HG03064 (cell line): ENCODE results near the gene WWOX.
"Not testable (repeated sequence)": the region's sequence is repeated elsewhere in the genome, so short reads cannot be mapped to it uniquely, and the experiment has no call there.

Experiments
- ATAC-seq: cut with Tn5 transposase; IDR thresholded peaks from one replicate; pipeline ENCODE4 v1.9.1; 2021; ENCODE audit warnings: low read depth; ENCODE audit not compliant: unreplicated experiment

WWOX gene

GRCh38 chr16:78686601-78687000, 587.1 kb downstream of the WWOX start:
- no peak for ATAC-seq

- ATAC-seq: no peak
Measured at GRCh38 chr16:78689028-78689427, 589.6 kb downstream of the WWOX start.

- ATAC-seq: no peak
Measured at GRCh38 chr16:78689536-78689935, 590.1 kb downstream of the WWOX start.

GRCh38 chr16:78690510-78690909, 591.1 kb downstream of the WWOX start:
- ATAC-seq: no peak

- not testable (repeated sequence) for ATAC-seq
Measured at GRCh38 chr16:78691746-78692145, 592.3 kb downstream of the WWOX start.

GRCh38 chr16:78693496-78693895, 594.0 kb downstream of the WWOX start:
- no peak for ATAC-seq

- ATAC-seq: no peak
Measured at GRCh38 chr16:78694414-78694813, 595.0 kb downstream of the WWOX start.

- ATAC-seq: no peak
Measured at GRCh38 chr16:78695391-78695790, 595.9 kb downstream of the WWOX start.

- no peak for ATAC-seq
Measured at GRCh38 chr16:78696797-78697196, 597.3 kb downstream of the WWOX start.

- no peak for ATAC-seq
Measured at GRCh38 chr16:78697426-78697825, 598.0 kb downstream of the WWOX start.

GRCh38 chr16:78703936-78704335, 604.5 kb downstream of the WWOX start:
- no peak for ATAC-seq

GRCh38 chr16:78704416-78704815, 605.0 kb downstream of the WWOX start:
- no peak for ATAC-seq

- no peak for ATAC-seq
Measured at GRCh38 chr16:78705694-78706093, 606.2 kb downstream of the WWOX start.

- no peak for ATAC-seq
Measured at GRCh38 chr16:78706637-78707036, 607.2 kb downstream of the WWOX start.

- no peak for ATAC-seq
Measured at GRCh38 chr16:78709137-78709884, 609.9 kb downstream of the WWOX start.

- ATAC-seq: no peak
Measured at GRCh38 chr16:78715106-78715505, 615.7 kb downstream of the WWOX start.

GRCh38 chr16:78715673-78716072, 616.2 kb downstream of the WWOX start:
- ATAC-seq: no peak

GRCh38 chr16:78718141-78718540, 618.7 kb downstream of the WWOX start:
- no peak for ATAC-seq

- no peak for ATAC-seq
Measured at GRCh38 chr16:78720416-78720815, 621.0 kb downstream of the WWOX start.

GRCh38 chr16:78727536-78727935, 628.1 kb downstream of the WWOX start:
- ATAC-seq: no peak

GRCh38 chr16:78729687-78730086, 630.2 kb downstream of the WWOX start:
- ATAC-seq: no peak

- no peak for ATAC-seq
Measured at GRCh38 chr16:78731785-78732184, 632.3 kb downstream of the WWOX start.

- ATAC-seq: no peak
Measured at GRCh38 chr16:78732696-78733095, 633.2 kb downstream of the WWOX start.
